Gastrocnemius medialis (tissue), 4 donors: ENCODE results near the gene SEMA7A. TPM values are rescaled to one million over a fixed set of nuclear protein-coding genes. Genes with fewer than 3 reads are reported as not detected.

Experiments
- ATAC-seq, 2 donors: fragments of 150-250 bp; one replicate each; pipeline ENCODE4 v1.9.1; 2016
- DNase-seq, 2 donors: peaks; one replicate each; pipeline ENCODE4 v3.0.0-alpha.2; 2019
- H3K27ac ChIP-seq, 4 donors: fragments of 200-600 bp; sonication (generic); 1 replicate in 1 of 4; 2 replicates in 3 of 4; pipeline ENCODE4 v1.5.1; 2016 to 2018; ENCODE audit warnings: mild to moderate bottlenecking in 2 of 4, moderate library complexity in 1 of 4
- H3K27me3 ChIP-seq, 3 donors: fragments of 200-600 bp; sonication (generic) in 2 of 3; 1 replicate in 1 of 3; 2 replicates in 2 of 3; pipeline versions ENCODE4 v1.5.1 to v1.6.0; 2016 to 2019; ENCODE audit warnings: mild to moderate bottlenecking in 1 of 3, moderate library complexity in 1 of 3
- H3K36me3 ChIP-seq, 2 donors: fragments of 200-600 bp; sonication (generic) in 1 of 2; one replicate each; pipeline ENCODE4 v1.5.1; 2017 to 2018
- H3K4me1 ChIP-seq, 2 donors: fragments of 200-600 bp; sonication (generic) in 1 of 2; one replicate each; pipeline ENCODE4 v1.5.1; 2016 to 2017; ENCODE audit warnings: mild to moderate bottlenecking in 2 of 2
- H3K4me3 ChIP-seq, 4 donors: fragments of 200-600 bp; sonication (generic) in 3 of 4; 1 replicate in 1 of 4; 2 replicates in 3 of 4; pipeline ENCODE4 v1.5.1; 2016 to 2019; ENCODE audit warnings: mild to moderate bottlenecking in 2 of 4
- H3K9me3 ChIP-seq, 3 donors: fragments of 200-600 bp; sonication (generic) in 2 of 3; 1 replicate in 1 of 3; 2 replicates in 2 of 3; pipeline ENCODE4 v1.5.1; 2016 to 2019
- CTCF ChIP-seq, 5 experiments: fragments of 450-650 bp in 3 of 5; fragments of 200-600 bp in 2 of 5; sonication (generic) in 2 of 5; IDR thresholded peaks in 4 of 5; conservative IDR thresholded peaks in 1 of 5; 1 replicate in 4 of 5; 2 replicates in 1 of 5; pipeline ENCODE4 v1.5.1; 2016 to 2019; ENCODE audit warnings: antibody characterized with exemption in 5 of 5, mild to moderate bottlenecking in 3 of 5, moderate library complexity in 3 of 5
- POLR2A ChIP-seq, 2 donors: fragments of 450-650 bp; IDR thresholded peaks; one replicate each; pipeline ENCODE4 v1.6.1; 2017; ENCODE audit warnings: antibody characterized with exemption in 2 of 2, mild to moderate bottlenecking in 2 of 2, moderate library complexity in 2 of 2
- in situ Hi-C, 4 donors: fragments of 200-750 bp; cut with MboI; loops; one replicate each; pipeline versions ENCODE4 v1.15.0 to v1.8.0; 2017; ENCODE audit warnings: low sequenced_read_pairs in 4 of 4
- intact Hi-C: fragments of 100-400 bp; cut with DNase I; formaldehyde crosslinking; loops from one replicate; pipeline ENCODE4 v1.15.1; 2023; ENCODE audit warnings: low total_unique reads
- total RNA-seq, 4 donors: library from RNA; depleted of rRNA; stranded (reverse); fragments of >200 nt; gene quantifications; one replicate each; pipeline versions ENCODE4 v1.1.0 to v1.2.3, GENCODE V29; 2016

The SEMA7A gene
- total RNA-seq, 4 donors from 2014 or later: 0.51 to 2.7 (median 2.4) TPM

- no peak for TF ChIP-seq POLR2A (IDR thresholded peaks at IDR 0.05)
- no peak for TF ChIP-seq CTCF (IDR thresholded peaks at IDR 0.05 in 4 of 5, conservative IDR thresholded peaks at IDR 0.05 in 1 of 5)
- DNase-seq (no peak), ATAC-seq (no peak)
- Histone ChIP-seq H3K4me1 (peaks cover 18 to 24% of the 10 kb centered on the region in 2 donors), H3K9me3 (no peaks in the 10 kb centered on the region), H3K27ac (no peak overlapping the region), H3K4me3 (no peak overlapping the region), H3K27me3 (no peaks in the 10 kb centered on the region), H3K36me3 (peaks cover 0 to 38% of the 10 kb centered on the region in 2 donors)
- intact Hi-C loops: no loop called here
- in situ Hi-C loops: loop anchor here in 1 of 4 donors (5.0 kb wide), 2 partner anchors 44 to 61 kb away; no protein-coding TSS in a partner anchor
These were observed 9.5 kb upstream of the SEMA7A start for GRCh38 chr15:74443100-74443909.

DNA sequence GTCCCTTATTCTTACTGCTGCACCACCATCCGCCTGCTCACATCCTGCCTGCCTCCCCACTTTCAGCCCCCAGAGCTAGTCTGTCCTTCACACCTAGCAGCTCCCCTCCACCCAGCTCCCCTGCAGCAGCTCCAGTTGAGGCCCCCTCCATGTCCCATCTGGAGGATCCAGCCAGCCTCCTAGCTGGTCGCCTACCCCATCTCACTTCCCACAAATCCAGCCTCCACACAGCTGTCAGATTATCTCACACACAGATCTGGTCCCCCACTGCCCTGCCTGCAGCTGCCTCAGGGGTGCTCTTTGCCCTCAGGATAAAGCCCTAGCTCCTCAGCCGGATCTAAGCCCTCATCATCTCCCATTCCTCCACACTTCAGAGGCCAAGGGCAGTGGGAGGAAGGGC, 8.8 kb upstream of the SEMA7A start:
- no peak overlapping the region for H3K4me3 ChIP-seq
- H3K27me3 ChIP-seq: no peaks in the 10 kb centered on the region
- TF ChIP-seq CTCF (IDR thresholded peaks at IDR 0.05 in 4 of 5, conservative IDR thresholded peaks at IDR 0.05 in 1 of 5) (no peak), POLR2A (IDR thresholded peaks at IDR 0.05) (no peak)
- no peak overlapping the region for H3K27ac ChIP-seq
- ATAC-seq (no peak), DNase-seq (no peak)
- in situ Hi-C loops (loop anchor here in 1 of 4 donors (5.0 kb wide), 2 partner anchors 45 to 60 kb away; no protein-coding TSS in a partner anchor), intact Hi-C loops (no loop called here)
- peaks cover 18 to 24% of the 10 kb centered on the region in 2 donors for H3K4me1 ChIP-seq
- H3K36me3 ChIP-seq: peaks cover 0 to 31% of the 10 kb centered on the region in 2 donors
- no peaks in the 10 kb centered on the region for H3K9me3 ChIP-seq

DNA sequence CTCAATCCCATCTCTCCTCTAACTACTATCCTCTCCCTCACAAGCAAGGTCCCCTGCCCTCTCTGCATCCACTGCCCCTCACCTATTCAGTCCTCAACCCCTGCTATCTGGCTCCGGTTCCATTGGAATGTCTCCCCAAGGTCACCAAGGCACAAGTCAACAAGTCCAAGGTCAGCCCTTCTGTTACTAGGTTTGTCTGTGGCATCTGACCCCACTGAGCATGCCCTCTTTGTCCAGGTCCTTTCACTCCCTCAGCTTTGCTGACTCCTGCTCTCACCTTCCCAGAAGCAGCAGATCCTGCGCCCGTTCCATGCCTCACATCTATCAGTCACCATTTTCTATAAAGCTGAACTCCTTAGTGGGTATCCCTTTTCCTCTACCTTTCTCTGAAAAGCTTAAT, 8.3 kb upstream of the SEMA7A start:
- Histone ChIP-seq H3K36me3 (peaks cover 0 to 25% of the 10 kb centered on the region in 2 donors), H3K9me3 (no peaks in the 10 kb centered on the region), H3K4me1 (peaks cover 18 to 24% of the 10 kb centered on the region in 2 donors), H3K27me3 (no peaks in the 10 kb centered on the region), H3K27ac (peak overlapping the region; percentile 13 to 68 (median 44)), H3K4me3 (no peak overlapping the region)
- in situ Hi-C loops: loop anchor here in 1 of 4 donors (5.0 kb wide), 2 partner anchors 45 to 60 kb away; no protein-coding TSS in a partner anchor
- intact Hi-C loops: no loop called here
- TF ChIP-seq POLR2A (IDR thresholded peaks at IDR 0.05) (no peak), CTCF (IDR thresholded peaks at IDR 0.05 in 4 of 5, conservative IDR thresholded peaks at IDR 0.05 in 1 of 5) (no peak)
- DNase-seq (no peak), ATAC-seq (no peak)

DNA sequence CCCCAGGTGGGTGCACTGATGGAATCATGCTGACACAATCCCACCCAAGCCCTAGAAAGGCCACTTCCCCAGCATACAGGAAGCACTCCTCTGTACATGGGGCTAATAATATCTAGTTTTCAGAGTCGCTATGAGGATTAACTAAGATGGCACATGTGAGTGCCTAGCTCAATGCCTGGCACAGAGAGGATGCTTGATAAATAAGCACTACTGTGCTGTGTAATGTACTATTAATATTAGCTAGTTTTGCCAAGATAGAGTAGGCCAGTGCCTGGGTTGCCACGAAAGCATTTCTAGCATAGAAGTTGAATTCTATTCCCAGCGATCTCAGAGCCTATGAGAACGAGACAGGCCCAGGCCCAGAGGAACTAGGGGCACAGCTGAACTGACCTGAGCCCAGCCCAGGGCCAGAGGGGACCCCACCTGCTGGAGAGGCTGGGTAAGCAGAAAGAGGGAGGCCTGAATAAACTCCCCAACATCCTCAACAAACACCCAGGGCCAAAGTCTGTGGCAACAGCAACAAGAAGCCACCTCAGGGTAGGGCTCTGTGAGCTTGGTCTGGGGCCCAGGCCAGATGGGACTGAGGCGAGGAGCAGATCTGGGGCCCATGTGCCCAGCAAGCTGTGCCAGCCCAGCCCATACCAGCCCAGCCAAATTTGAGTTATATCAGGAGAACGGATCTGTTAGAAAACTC, 7.6 kb upstream of the SEMA7A start:
- DNase-seq (no peak), ATAC-seq (peak in 1 of 2 donors; percentile 34)
- TF ChIP-seq POLR2A (IDR thresholded peaks at IDR 0.05) (no peak), CTCF (IDR thresholded peaks at IDR 0.05 in 4 of 5, conservative IDR thresholded peaks at IDR 0.05 in 1 of 5) (no peak)
- Histone ChIP-seq H3K27ac (peak overlapping the region; percentile 13 to 68 (median 44)), H3K27me3 (no peaks in the 10 kb centered on the region), H3K9me3 (no peaks in the 10 kb centered on the region), H3K4me3 (no peak overlapping the region), H3K36me3 (peaks cover 0 to 19% of the 10 kb centered on the region in 2 donors), H3K4me1 (peaks cover 18 to 24% of the 10 kb centered on the region in 2 donors)
- intact Hi-C loops (no loop called here), in situ Hi-C loops (loop anchor here in 1 of 4 donors (5.0 kb wide), 2 partner anchors 46 to 59 kb away; no protein-coding TSS in a partner anchor)
